Measurements from ENCODE around the gene HMSD.

Gene HMSD

GRCh38 chr18:63997041-63997440 is 47.9 kb downstream of the HMSD start:
- DNase-seq = no peak

- no peak for DNase-seq
Observed at GRCh38 chr18:63997606-63998005, 48.5 kb downstream of the HMSD start.

GRCh38 chr18:63999871-64000270 is 50.8 kb downstream of the HMSD start:
- no peak for DNase-seq

- no peak for DNase-seq
Observed at GRCh38 chr18:64002581-64002980, 53.5 kb downstream of the HMSD start.

GRCh38 chr18:64009305-64009704 is 60.2 kb downstream of the HMSD start:
- no peak for DNase-seq
